HUDEP-2 (cell line): Measurements from ENCODE around the gene LINGO3.
"Not testable (repeated sequence)": the region's sequence is repeated elsewhere in the genome, so short reads cannot be mapped to it uniquely, and the experiment has no call there.

Experiments used
- DNase-seq, 76 experiments: peaks; one replicate each; lab custom pipeline; 2025; ENCODE audit not compliant: unreplicated experiment in 76 of 76; lab: John Stamatoyannopoulos, UW

LINGO3 gene

DNA sequence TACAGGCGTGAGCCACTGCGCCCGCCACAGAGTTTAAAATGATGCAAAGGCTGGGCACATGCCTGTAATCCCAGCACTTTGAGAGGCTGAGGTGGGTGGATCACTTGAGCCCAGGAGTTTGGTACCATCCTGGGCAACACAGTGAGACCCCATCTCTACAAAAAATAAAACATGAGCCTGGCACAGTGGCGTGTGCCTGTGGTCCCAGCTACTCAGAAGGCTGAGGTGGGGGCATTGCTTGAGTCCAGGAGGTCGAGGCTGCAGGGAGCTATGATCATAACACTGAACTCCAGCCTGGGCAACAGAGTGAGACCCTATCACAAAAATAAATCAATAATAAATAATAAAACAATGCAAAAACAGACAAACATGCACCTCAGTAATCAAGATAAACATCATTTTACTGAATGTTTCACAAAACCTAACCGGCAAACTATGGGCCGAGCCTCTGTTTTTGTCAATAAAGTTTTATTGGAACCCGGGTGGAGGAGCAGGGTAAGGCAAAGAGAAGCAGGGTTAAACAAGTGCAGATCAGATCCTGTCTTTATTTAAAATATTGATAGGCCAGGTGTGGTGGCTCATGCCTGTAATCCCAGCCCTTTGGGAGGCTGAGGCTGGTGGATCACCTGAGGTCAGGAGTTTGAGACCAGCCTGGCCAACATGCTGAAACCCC is 24.0 kb downstream of the LINGO3 start:
- no peak for DNase-seq

- no peak for DNase-seq
Observed at GRCh38 chr19:2282862-2283237, 25.1 kb downstream of the LINGO3 start.

DNA sequence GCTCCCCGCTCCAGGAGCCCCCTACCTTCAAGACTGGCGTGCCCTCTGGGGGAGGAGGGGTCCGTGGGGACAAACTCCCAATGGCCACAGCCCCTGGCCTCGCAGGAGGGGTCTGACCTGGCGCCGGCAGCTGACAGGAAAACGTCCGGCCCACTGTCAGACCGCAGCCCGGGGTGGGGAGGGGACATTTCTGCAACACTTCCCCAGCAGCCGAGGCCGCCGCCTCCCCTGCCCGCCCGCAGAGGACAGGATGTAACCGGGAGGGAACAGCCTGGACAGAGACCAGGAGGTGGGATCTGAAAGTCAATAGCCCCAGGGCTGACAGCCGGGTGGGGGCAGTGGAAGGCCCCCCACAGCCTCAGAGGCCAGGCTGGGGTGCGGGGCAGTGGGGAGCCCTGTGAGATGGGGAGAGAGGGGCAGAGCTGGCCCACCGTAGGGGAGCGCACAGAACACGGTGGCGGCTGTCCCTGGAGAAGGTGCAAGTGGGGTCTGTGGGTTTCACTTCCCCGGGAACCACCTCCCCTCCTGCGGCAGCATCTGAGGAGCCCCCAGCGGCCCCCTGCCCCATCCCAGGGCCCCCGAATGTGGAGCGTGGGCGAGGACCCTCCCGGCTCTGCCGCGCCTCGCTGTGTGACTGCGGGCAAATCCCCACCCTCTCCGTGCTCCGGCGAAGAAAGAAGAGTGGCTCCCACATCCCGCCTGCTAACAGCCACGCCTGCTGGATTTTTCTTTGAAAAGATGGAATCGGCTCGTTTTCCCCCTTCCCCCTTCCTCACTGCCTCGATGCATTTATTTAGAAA is 25.7 kb downstream of the LINGO3 start, which contains the start of gene PEAK3:
PEAK3 (minus strand) TSS at position 114 of the 800 bp plus-strand sequence. CDS start 1,244 bp downstream, outside the sequence.
- DNase-seq = peak in 1 of 76 experiments; percentile 15

DNA sequence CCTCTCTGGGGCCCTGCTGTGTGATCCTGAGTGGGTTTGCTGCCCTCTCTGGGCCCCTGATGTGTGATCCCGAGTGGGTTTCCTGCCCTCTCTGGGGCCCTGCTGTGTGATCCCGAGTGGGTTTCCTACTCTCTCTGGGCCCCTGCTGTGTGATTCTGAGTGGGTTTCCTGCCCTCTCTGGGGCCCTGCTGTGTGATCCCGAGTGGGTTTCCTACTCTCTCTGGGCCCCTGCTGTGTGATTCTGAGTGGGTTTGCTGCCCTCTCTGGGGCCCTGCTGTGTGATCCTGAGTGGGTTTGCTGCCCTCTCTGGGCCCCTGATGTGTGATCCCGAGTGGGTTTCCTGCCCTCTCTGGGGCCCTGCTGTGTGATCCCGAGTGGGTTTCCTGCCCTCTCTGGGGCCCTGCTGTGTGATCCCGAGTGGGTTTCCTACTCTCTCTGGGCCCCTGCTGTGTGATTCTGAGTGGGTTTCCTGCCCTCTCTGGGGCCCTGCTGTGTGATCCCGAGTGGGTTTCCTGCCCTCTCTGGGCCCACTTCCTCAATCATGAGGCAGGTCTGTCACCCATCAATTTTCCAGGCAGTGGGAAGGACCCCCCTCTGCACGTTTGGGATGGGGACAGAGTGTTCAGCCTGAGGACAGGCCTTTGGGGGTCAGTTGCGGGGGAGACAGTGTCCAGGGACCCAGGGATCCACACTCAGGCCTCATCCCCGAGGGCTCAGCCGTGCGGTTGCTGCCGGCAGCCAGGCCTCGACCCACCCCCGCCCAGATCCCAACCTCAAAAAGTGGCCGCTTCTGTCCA is 26.5 kb downstream of the LINGO3 start:
- DNase-seq = not testable (repeated sequence)

DNA sequence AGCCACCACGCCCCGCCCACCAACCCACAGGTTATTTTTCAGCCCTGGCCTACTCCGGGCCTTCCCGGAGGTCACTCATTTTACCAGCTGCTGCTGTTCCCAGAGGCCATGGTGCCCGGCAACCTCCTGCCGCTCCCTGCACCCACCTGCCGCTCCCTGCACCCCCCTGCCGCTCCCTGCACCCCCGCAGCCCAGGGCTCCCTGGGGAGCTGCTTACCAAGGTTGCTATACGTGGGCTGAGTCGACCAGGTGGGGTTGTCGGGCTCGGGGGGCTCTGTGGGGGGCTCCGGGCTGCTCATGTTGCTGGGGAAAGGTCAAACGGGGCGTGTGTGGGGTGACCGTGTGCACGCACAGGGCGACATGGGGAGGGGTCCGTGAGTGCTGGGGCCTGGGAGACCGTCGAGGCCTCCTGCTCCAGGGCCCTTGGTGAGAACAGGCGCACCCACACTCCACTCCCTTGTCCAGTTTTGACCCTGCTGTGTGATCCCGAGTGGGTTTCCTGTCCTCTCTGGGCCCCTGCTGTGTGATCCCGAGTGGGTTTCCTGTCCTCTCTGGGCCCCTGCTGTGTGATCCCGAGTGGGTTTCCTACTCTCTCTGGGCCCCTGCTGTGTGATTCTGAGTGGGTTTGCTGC is 27.2 kb downstream of the LINGO3 start:
- no peak for DNase-seq

DNA sequence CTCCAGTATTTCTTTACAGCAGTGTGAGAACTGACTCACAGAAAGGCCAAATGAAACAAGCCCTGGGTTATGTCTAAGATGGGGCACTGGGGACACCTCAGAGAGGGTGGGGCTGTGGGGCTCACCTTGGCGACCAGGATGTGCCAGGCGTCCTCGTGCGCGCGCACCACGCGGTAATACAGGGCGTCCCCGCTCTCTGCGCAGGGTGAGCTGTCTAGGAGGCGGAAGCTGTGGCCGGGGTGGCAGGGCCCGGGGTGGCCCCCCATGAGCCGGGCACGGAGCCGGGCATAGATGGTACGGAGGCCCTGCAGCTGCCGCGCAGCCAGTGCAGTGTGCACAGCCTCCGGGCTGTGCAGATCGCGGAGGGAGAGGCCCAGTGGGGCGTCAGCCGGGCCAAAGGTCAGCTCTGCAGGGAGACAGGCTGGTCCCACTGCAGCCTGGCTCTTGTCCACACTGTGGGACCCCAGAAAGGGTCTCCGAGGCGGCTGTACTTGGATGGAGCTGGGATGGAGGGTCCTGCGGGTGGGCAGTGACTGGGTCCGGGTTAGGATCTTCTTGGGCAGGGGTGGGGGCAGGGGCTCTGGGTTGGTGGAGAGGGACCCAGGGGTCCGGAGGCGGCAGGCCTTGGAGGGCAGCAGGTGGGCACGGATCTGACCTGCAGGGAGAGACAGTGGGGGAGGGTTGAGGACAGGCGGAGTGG is 29.3 kb downstream of the LINGO3 start:
- no peak for DNase-seq

DNA sequence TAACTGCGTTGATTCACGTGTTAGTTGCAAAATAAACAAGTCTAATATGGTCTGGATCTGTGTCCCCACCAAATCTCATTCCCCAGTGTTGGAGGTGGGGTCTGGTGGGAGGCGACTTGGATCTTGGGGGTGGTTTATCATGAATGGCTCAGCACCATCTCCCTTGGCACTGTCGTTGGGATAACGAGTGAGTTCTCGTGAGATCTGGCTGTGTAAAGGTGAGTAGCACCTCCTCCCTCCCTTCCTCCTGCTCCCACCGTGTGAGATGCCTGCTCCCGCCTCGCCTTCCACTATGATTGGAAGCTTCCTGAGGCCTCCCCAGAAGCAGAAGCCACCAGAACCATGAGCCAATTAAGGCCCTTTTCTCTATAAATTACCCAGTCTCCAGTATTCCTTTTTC is 30.8 kb downstream of the LINGO3 start:
- DNase-seq = no peak

DNA sequence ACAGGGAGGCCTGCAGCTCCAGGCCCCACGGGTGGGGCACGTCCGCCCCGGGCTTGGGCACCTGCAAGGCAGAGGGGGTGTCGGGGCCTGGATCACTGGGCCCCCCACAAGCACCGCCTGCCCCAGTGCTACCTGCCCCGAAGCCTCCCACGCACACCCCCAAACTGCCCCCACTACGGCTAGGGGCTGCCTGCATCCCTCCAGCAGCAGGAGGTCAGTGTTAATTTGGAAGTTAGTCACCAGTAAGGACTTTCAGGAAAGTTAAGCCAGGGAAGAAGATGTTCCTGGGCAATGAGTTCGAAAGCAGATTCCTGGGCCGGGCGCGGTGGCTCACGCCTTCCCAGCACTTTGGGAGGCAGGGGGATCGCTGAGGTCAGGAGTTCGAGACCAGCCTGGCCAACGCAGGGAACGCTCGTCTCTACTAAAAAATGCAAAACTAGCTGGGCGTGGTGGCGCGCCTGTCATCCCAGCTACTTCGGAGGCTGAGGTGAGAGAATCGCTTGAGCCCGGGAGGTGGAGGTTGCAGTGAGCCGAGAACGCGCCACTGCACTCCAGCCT is 31.4 kb downstream of the LINGO3 start:
- no peak for DNase-seq

DNA sequence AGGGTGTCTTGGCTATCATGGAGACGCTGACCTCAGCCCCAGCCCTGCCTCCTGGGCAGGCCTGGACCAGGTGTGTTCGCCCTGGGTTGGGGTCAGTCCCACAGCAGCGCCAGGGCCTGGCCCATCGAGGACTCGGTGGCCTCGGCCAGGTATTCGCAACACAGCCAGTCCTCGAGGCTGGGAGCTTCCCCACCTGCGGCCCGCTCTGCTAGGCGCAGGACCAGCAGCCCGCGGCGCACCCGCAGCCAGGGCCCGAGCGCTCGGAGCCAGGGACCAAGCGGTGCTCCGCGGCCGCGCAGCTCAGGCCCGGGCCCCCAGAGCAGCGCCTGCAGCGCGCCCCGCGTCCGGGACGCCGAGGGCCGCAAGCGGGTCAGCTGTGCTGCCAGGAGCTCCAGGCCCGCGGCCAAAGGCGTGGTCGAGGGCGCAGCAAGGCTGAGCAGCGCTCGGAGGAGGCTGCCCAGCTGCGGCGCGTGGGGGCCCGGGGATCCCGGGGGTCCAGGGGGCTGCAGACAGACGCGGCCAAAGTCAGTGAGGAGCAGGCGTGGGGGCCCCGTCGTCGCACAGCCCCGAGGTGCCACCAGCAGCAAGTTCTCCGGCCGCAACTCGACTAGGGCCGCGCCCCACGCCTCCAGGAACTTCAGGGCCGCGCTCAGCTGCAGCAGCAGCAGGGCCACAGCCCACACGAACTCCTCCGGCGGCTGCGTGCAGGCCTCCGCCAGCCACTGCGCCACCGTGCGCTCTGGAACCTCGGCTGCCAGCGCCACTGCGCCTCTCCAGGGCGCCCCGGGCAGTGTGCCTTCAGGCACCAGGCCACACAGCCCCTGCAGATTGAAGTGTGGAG is 32.1 kb downstream of the LINGO3 start:
- no peak for DNase-seq

DNA sequence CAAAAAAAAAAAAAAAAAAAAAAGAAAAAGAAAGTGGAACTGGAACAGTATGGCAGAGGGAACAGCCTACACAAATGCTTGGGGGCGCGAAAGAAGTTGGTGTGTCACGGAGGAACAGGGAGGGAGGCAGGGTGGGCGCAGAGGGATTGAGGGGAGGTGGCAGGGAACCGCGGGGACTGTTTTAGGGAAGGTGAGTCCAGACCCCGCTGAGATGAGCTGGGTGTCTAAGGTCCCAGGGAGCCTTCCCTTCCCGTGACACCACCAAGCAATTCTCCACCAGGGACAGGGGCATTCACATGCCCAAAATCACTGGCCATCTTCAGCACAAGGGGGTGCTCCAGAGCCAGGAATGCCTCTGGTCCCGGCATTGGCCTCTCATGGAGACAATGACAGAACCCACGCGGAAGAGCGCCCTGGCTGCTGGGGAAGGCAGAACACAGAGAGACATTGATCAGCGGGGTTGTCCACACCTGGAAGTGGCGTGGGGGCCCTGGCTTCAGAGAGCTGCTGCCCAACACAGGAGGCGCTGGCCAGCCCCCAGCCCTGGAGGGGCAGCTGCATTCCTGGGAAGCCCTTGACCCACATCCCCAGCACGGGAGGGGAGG is 32.9 kb downstream of the LINGO3 start:
- peak in 59 of 76 experiments; percentile 32 to 74 (median 55) for DNase-seq

DNA sequence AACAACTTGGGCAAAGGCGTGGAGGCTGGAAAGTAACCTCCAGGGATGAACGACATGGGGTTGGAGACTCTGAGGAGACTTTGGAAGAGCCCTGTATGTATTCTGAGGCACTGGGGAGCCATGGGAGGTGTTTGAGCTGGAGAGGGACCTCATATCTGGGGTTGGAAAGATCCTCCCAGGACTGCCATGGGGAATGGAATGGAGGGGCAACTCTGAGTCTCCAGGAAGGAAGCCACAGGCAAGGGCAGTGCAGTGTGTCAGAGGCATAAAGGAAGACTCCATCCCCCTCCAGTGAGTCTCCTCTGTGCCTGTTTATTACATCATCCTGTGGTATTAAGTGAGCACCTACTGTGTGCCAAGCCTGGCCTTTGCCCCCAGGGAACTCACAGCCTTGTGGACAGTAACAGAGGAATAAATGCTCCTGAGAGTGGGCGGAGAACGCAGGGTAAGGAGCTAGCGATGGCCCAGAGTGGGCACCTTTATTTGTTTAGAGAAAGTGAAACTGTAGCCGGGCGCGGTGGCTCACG is 33.7 kb downstream of the LINGO3 start:
- no peak for DNase-seq

DNA sequence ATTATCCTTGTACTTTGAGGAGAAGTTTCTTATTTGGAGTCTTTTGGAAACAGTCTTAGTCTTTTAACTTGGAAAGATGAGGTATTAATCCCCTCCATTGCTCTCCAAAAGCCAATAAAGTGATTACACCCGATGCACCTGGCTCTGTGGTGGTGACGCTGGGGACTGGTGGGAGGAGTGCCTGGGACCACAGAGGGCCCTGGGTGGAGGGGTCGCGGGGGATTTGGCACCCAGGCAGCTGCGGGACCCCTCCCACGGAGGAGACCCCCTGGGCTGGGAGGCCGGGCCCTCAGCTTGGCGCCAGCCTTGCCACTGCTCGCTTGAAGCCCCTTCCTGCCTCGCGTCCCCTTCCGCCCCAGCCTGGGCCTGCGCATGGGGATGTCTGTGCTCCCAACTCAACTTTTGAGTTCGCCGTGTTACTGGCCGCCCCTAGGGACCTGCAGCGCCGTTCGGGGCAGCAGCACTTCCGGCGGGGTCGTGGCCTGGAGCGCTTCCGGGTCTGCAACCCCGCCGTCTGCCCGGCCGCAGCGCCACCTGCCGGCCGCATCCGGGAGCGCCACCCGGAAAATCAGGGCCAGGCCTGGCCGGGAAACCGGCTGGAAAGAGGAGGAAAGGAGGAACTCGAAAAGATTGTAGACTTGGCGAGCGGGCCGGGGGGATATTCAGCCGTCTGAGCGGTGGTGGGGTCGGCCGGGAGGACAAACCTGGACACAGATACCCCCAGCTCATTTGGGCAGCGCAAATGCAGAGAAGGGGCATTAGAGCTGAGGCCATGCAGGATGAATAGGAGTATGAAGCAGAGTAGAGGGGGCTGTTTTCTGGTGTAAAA is 34.4 kb downstream of the LINGO3 start:
- peak in 63 of 76 experiments; percentile 16 to 87 (median 72) for DNase-seq

DNA sequence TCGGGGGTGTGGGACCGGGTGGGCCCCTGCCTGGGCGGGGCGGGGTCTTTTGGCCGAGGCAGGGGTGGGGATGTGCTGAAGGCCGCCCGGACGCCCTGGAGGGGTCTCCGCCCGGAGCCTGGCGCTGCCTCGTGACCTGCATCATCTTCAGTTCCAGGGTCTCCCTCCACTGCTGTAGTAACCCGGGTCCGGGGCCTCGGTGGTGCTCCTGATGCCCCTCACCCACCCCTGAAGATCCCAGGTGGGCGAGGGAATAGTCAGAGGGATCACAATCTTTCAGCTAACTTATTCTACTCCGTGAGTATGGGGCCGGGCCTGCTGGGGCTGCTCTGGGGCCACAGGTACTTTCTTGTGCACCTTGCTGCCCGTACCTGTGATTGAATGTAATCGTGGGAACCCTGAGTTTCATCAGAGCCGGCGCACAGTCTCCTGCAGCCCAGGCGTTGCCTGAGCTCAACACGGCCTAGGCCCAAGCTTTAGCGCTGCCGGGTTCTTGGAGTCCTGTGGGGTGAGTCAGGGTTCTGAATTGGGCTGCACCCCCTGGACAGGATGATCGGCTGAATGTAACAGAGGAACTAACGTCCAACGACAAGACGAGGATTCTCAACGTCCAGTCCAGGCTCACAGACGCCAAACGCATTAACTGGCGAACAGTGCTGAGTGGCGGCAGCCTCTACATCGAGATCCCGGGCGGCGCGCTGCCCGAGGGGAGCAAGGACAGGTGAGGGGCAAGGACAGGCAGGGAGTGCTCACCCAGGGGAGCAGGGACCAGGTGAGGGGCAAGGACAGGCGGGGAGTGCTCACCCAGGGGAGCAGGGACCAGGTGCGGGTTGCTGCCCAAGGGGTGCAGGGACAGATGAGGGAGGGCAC is 36.5 kb downstream of the LINGO3 start:
- DNase-seq = peak in 2 of 76 experiments; percentile 19 to 44

- DNase-seq = peak in 66 of 76 experiments; percentile 34 to 84 (median 72)
Observed at GRCh38 chr19:2270423-2271233, 37.3 kb downstream of the LINGO3 start.

- peak in 19 of 76 experiments; percentile 18 to 52 (median 31) for DNase-seq
Observed at GRCh38 chr19:2270157-2270422, 37.9 kb downstream of the LINGO3 start.
